ENCODE data around the gene CYP11A1. TPM values are rescaled to one million over a fixed set of nuclear protein-coding genes. Genes with fewer than 3 reads are reported as not detected.

Gene CYP11A1
- total and polyA plus RNA-seq, 8 donors = 2.5 to 10.2 (median 4.2) TPM; not detected in 4

DNA sequence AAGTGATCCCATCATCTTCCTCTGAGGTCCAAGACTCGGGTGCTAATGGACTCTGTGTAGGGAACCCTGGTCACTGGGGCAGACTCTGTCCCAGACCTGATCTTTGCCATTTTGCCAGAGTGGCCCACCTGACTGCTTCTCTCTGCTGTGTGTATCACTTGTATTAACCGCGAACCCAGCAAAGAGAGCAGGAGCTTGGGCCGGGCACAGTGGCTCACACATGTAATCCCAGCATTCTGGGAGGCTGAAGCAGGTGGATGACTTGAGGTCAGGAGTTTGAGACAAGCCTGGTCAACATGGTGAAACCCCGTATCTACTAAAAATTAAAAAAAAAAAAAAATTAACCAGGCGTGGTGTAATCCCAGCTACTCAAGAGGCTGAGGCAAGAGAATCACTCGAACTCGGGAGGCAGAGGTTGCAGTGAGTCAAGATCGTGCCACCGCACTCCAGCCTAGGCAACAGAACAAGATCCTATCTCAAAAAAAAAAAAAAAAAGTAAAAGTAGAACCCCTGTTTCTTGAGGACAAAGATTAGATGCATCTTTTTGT, 32.9 kb upstream of the CYP11A1 start:
- Histone ChIP-seq H3K4me1 (peaks cover 4 to 62% (median 21%) of the 10 kb centered on the region in 4 donors), H3K27ac (peak overlapping the region in 1 of 5 donors; percentile 34), H3K27me3 (peaks cover 0 to 45% (median 0%) of the 10 kb centered on the region in 3 donors), H3K9me3 (no peaks in the 10 kb centered on the region), H3K4me3 (no peak overlapping the region), H3K36me3 (no peaks in the 10 kb centered on the region)
- no peak for TF ChIP-seq POLR2A (IDR thresholded peaks at IDR 0.05)
- TF ChIP-seq EP300 (IDR thresholded peaks at IDR 0.05) = no peak
- TF ChIP-seq, protein P1, sequence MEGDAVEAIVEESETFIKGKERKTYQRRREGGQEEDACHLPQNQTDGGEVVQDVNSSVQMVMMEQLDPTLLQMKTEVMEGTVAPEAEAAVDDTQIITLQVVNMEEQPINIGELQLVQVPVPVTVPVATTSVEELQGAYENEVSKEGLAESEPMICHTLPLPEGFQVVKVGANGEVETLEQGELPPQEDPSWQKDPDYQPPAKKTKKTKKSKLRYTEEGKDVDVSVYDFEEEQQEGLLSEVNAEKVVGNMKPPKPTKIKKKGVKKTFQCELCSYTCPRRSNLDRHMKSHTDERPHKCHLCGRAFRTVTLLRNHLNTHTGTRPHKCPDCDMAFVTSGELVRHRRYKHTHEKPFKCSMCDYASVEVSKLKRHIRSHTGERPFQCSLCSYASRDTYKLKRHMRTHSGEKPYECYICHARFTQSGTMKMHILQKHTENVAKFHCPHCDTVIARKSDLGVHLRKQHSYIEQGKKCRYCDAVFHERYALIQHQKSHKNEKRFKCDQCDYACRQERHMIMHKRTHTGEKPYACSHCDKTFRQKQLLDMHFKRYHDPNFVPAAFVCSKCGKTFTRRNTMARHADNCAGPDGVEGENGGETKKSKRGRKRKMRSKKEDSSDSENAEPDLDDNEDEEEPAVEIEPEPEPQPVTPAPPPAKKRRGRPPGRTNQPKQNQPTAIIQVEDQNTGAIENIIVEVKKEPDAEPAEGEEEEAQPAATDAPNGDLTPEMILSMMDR (IDR thresholded peaks at IDR 0.05) = no peak
- TF ChIP-seq POLR2AphosphoS5 (IDR thresholded peaks at IDR 0.05) = no peak
- intact Hi-C loops (cut with DNase I; ENCODE audit: low total_unique reads) = no loop called here
- WGBS, 5 donors = 62 to 81% (median 76%) methylated on average over 7 to 10 of the region's 10 CpGs
- DNase-seq = no peak

- H3K9me3 ChIP-seq = no peaks in the 10 kb centered on the region
- peak overlapping the region in 1 of 5 donors; percentile 34 for H3K27ac ChIP-seq
- no peak overlapping the region for H3K4me3 ChIP-seq
- H3K27me3 ChIP-seq = peaks cover 0 to 39% (median 0%) of the 10 kb centered on the region in 3 donors
- no peak for TF ChIP-seq EP300 (IDR thresholded peaks at IDR 0.05)
- no peak for TF ChIP-seq POLR2AphosphoS5 (IDR thresholded peaks at IDR 0.05)
- TF ChIP-seq, protein P1 (IDR thresholded peaks at IDR 0.05) = no peak
- TF ChIP-seq POLR2A (IDR thresholded peaks at IDR 0.05) = no peak
- 34 to 60% (median 40%) methylated on average over 2 to 5 of the region's 5 CpGs for WGBS, 5 donors
- no peak for DNase-seq
- no peaks in the 10 kb centered on the region for H3K36me3 ChIP-seq
- peaks cover 4 to 62% (median 21%) of the 10 kb centered on the region in 4 donors for H3K4me1 ChIP-seq
- intact Hi-C loops (cut with DNase I; ENCODE audit: low total_unique reads) = no loop called here
These were observed 32.3 kb upstream of the CYP11A1 start for GRCh38 chr15:74399511-74400312.

- no peak for DNase-seq
- H3K36me3 ChIP-seq = no peaks in the 10 kb centered on the region
- no peaks in the 10 kb centered on the region for H3K9me3 ChIP-seq
- H3K27me3 ChIP-seq = peaks cover 0 to 33% (median 0%) of the 10 kb centered on the region in 3 donors
- intact Hi-C loops (cut with DNase I; ENCODE audit: low total_unique reads) = no loop called here
- H3K4me1 ChIP-seq = peaks cover 4 to 60% (median 21%) of the 10 kb centered on the region in 4 donors
- H3K27ac ChIP-seq = no peak overlapping the region
- TF ChIP-seq EP300 (IDR thresholded peaks at IDR 0.05) (no peak), POLR2AphosphoS5 (IDR thresholded peaks at IDR 0.05) (no peak), POLR2A (IDR thresholded peaks at IDR 0.05) (no peak)
- TF ChIP-seq, protein P1 (IDR thresholded peaks at IDR 0.05) = no peak
- H3K4me3 ChIP-seq = no peak overlapping the region
- 82 to 90% (median 88%) methylated on average over 3 of the region's 3 CpGs for WGBS, 5 donors
These were observed 31.7 kb upstream of the CYP11A1 start for GRCh38 chr15:74399100-74399499.

DNA sequence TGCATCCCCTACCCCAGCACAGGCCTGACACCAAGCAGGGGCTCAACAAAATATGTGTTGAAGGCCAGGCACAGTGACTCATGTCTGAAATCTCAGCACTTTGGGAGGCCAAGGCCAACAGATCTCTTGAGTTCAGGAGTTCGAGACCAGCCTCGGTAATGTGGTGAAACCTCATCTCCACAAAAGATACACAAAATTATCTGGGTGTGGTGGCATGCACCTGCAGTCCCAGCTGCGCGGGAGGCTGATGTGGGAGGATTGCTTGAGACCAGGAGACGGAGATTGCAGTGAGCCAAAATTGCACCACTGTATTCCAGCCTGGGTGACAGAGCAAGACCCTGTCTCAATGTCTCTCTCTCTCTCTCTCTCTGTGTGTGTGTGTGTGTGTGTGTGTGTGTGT, 30.7 kb upstream of the CYP11A1 start:
- intact Hi-C loops (cut with DNase I; ENCODE audit: low total_unique reads) = no loop called here
- peaks cover 0 to 26% (median 0%) of the 10 kb centered on the region in 3 donors for H3K27me3 ChIP-seq
- H3K4me1 ChIP-seq = peaks cover 4 to 51% (median 19%) of the 10 kb centered on the region in 4 donors
- no peak overlapping the region for H3K4me3 ChIP-seq
- no peaks in the 10 kb centered on the region for H3K9me3 ChIP-seq
- H3K36me3 ChIP-seq = no peaks in the 10 kb centered on the region
- WGBS, 5 donors = 78 to 100% (median 88%) methylated on average over 1 to 5 of the region's 5 CpGs
- no peak for TF ChIP-seq POLR2A (IDR thresholded peaks at IDR 0.05)
- TF ChIP-seq POLR2AphosphoS5 (IDR thresholded peaks at IDR 0.05) = no peak
- TF ChIP-seq, protein P1 (IDR thresholded peaks at IDR 0.05) = no peak
- no peak for TF ChIP-seq EP300 (IDR thresholded peaks at IDR 0.05)
- peak overlapping the region in 1 of 5 donors; percentile 76 for H3K27ac ChIP-seq
- DNase-seq = no peak

Data from stomach (tissue), 9 donors.